LNCAP (cell line): ENCODE measurements around the gene COL23A1.

Source experiments
- CTCF ChIP-seq: fragments of 450-650 bp; IDR thresholded peaks from 2 replicates; pipeline ENCODE4 v1.5.1; 2017; ENCODE audit warnings: mild to moderate bottlenecking

COL23A1 gene

GRCh38 chr5:178245389-178245788, 344.8 kb downstream of the COL23A1 start:
- TF ChIP-seq CTCF = no peak

GRCh38 chr5:178244576-178244975, 345.6 kb downstream of the COL23A1 start:
- no peak for TF ChIP-seq CTCF

GRCh38 chr5:178242416-178242815, 347.8 kb downstream of the COL23A1 start:
- no peak for TF ChIP-seq CTCF

GRCh38 chr5:178241688-178242231, 348.4 kb downstream of the COL23A1 start:
- no peak for TF ChIP-seq CTCF

- TF ChIP-seq CTCF = no peak
Measured at GRCh38 chr5:178241231-178241663, 348.9 kb downstream of the COL23A1 start.

- no peak for TF ChIP-seq CTCF
Measured at GRCh38 chr5:178240766-178241165, 349.4 kb downstream of the COL23A1 start.

GRCh38 chr5:178240341-178240741, 349.9 kb downstream of the COL23A1 start:
- TF ChIP-seq CTCF = no peak
